Calu3 (cell line): ENCODE results near the gene CDKAL1. TPM values are rescaled to one million over a fixed set of nuclear protein-coding genes. Genes with fewer than 3 reads are reported as not detected.

Source experiments
- BruUV-seq: library from RNA; stranded (reverse); fragments of 400-500 nt; replicated peaks from 2 replicates; lab custom pipeline; 2021; lab: Mats Ljungman, UMichigan
- CTCF ChIA-PET: fragments of 300-600 bp; sonication (Branson Sonifier 250); formaldehyde crosslinking; loops from one replicate; lab custom pipeline; 2022; ENCODE audit warnings: antibody characterized with exemption; lab: Charles Lee
- DNase-seq: peaks from one replicate; pipeline ENCODE4 v3.0.0; 2022
- H3K27ac Mint-ChIP-seq: one replicate; pipeline ENCODE4 v1.8.0; 2022; ENCODE audit warnings: mixed read lengths; ENCODE audit not compliant: unreplicated experiment
- H3K27me3 Mint-ChIP-seq: one replicate; pipeline ENCODE4 v1.8.0; 2022; ENCODE audit warnings: mixed read lengths; ENCODE audit not compliant: unreplicated experiment
- H3K36me3 Mint-ChIP-seq: one replicate; pipeline ENCODE4 v1.8.0; 2022; ENCODE audit warnings: mild to moderate bottlenecking, moderate library complexity, mixed read lengths; ENCODE audit not compliant: insufficient read depth, unreplicated experiment
- H3K4me1 Mint-ChIP-seq: one replicate; pipeline ENCODE4 v1.8.0; 2022; ENCODE audit warnings: mild to moderate bottlenecking, low read depth, mixed read lengths; ENCODE audit not compliant: unreplicated experiment
- H3K4me3 Mint-ChIP-seq: one replicate; pipeline ENCODE4 v1.8.0; 2022; ENCODE audit warnings: mild to moderate bottlenecking, low read depth, moderate library complexity, mixed read lengths; ENCODE audit not compliant: unreplicated experiment
- H3K9me3 Mint-ChIP-seq: one replicate; pipeline ENCODE4 v1.8.0; 2022; ENCODE audit warnings: low read depth, mixed read lengths; ENCODE audit not compliant: unreplicated experiment
- CTCF ChIP-seq: fragments of 200-600 bp; IDR thresholded peaks from one replicate; pipeline ENCODE4 v1.8.0; 2022; ENCODE audit warnings: antibody characterized with exemption; ENCODE audit not compliant: unreplicated experiment
- intact Hi-C: fragments of 100-400 bp; cut with micrococcal nuclease; formaldehyde crosslinking; loops from one replicate; pipeline ENCODE4 v1.10.0; 2022; ENCODE audit not compliant: unreplicated experiment
- total RNA-seq: library from RNA; stranded (reverse); gene quantifications from 2 replicates; pipeline ENCODE4 v1.2.3, GENCODE V29; 2022

Gene CDKAL1
- total RNA-seq, 1 experiment from 2014 or later, result 39.6 TPM

GRCh38 chr6:20693466-20694063 lies 159.3 kb downstream of the CDKAL1 start:
- intact Hi-C loops, result no loop called here
- H3K36me3 Mint-ChIP-seq, result no peaks in the 10 kb centered on the region
- H3K4me3 Mint-ChIP-seq, result no peak overlapping the region
- TF ChIP-seq CTCF, result no peak
- peak overlapping the region; percentile 21 for H3K27ac Mint-ChIP-seq
- BruUV-seq, result no TSS peak
- DNase-seq, result peak; percentile 26
- peaks cover 42% of the 10 kb centered on the region for H3K4me1 Mint-ChIP-seq
- CTCF ChIA-PET, result interaction anchor here (0.6 to 2.1 kb wide), 7 partner anchors 11 to 101 kb away, joined by 3 to 5 read pairs (median 3); no protein-coding TSS in a partner anchor
- no peaks in the 10 kb centered on the region for H3K27me3 Mint-ChIP-seq
- H3K9me3 Mint-ChIP-seq, result no peaks in the 10 kb centered on the region

DNA sequence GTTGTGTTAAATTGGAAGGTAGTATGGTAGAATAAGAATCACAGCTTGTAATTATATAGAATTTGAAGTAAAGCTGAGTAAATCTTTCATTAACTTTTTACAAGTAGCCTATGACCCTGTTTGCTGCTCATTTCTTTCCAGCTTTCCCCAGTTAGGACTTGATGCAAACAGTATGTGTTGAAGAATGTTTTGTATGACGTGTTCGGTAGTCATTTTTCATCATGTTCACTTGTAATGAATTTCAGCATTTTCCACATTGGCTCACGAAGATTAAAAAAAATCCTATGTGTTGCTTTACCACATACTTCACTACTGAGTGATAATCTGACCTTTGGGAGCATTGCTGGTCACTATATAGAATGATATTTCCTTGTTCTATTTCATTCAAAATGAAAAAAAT lies 162.4 kb downstream of the CDKAL1 start:
- Mint-ChIP-seq H3K36me3 (no peaks in the 10 kb centered on the region), H3K4me3 (no peak overlapping the region), H3K27ac (no peak overlapping the region), H3K9me3 (no peaks in the 10 kb centered on the region), H3K4me1 (peaks cover 45% of the 10 kb centered on the region), H3K27me3 (no peaks in the 10 kb centered on the region)
- intact Hi-C loops, result no loop called here
- BruUV-seq, result no TSS peak
- CTCF ChIA-PET, result interaction anchor here (0.8 kb wide), 1 partner anchor 162 kb away, joined by 3 read pairs; the partner anchor contains the start of gene CDKAL1
- TF ChIP-seq CTCF, result no peak
- DNase-seq, result no peak

- Mint-ChIP-seq H3K4me1 (peaks cover 45% of the 10 kb centered on the region), H3K4me3 (no peak overlapping the region), H3K27ac (peak overlapping the region; percentile 0), H3K9me3 (no peaks in the 10 kb centered on the region), H3K27me3 (no peaks in the 10 kb centered on the region), H3K36me3 (no peaks in the 10 kb centered on the region)
- intact Hi-C loops, result no loop called here
- CTCF ChIA-PET, result no interaction called here
- BruUV-seq, result no TSS peak
- no peak for TF ChIP-seq CTCF
- no peak for DNase-seq
Measured at GRCh38 chr6:20698675-20699074, 164.4 kb downstream of the CDKAL1 start.

DNA sequence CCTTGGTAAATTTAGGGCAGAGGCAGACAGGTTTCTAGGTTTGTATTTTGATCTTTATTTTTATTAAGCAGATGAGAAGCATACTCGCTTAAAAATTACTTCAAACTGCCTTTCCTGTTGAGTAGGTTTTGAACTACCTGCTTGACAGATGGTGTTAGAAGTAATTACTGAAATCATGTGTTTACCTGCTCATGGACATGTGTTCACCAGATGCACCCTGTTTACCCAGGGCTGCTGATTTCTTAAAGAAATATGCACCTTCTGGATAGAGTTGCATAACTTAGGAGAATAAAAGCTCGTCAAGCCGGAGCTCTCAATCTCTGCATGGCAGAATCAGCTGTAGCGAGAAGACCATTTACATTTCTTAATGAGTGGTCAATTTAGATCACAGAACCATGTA lies 165.1 kb downstream of the CDKAL1 start:
- intact Hi-C loops, result no loop called here

More for the DNA sequence above, 165.1 kb downstream of the CDKAL1 start:
- Mint-ChIP-seq H3K9me3 (no peaks in the 10 kb centered on the region), H3K27ac (peak overlapping the region; percentile 0), H3K27me3 (no peaks in the 10 kb centered on the region), H3K36me3 (no peaks in the 10 kb centered on the region), H3K4me1 (peaks cover 47% of the 10 kb centered on the region), H3K4me3 (no peak overlapping the region)
- BruUV-seq, result no TSS peak
- TF ChIP-seq CTCF, result no peak
- no peak for DNase-seq
- CTCF ChIA-PET, result interaction anchor here (0.6 kb wide), 1 partner anchor 298 kb away, joined by 5 read pairs; no protein-coding TSS in a partner anchor
